Lower leg skin (tissue), 4 donors: ENCODE data around the gene PTPN20. TPM values are rescaled to one million over a fixed set of nuclear protein-coding genes. Genes with fewer than 3 reads are reported as not detected.
A peak's percentile ranks its signal among the peaks of the same experiment; 100 is the strongest.

Experiments used
- DNase-seq, 2 donors: peaks; one replicate each; pipeline ENCODE4 v3.0.0-alpha.2; 2019; ENCODE audit warnings: low spot score in 2 of 2
- H3K4me3 ChIP-seq: fragments of 200-600 bp; sonication (generic); 2 replicates; pipeline ENCODE4 v1.5.1; 2017; ENCODE audit warnings: mild to moderate bottlenecking, low read depth; ENCODE audit not compliant: poor library complexity, severe bottlenecking
- CTCF ChIP-seq, 3 donors: fragments of 450-650 bp; IDR thresholded peaks; one replicate each; pipeline ENCODE4 v1.5.1; 2016; ENCODE audit warnings: antibody characterized with exemption in 3 of 3, mild to moderate bottlenecking in 3 of 3, moderate library complexity in 2 of 3
- POLR2A ChIP-seq, 2 donors: fragments of 450-650 bp; IDR thresholded peaks; one replicate each; pipeline ENCODE4 v1.6.1; 2016 to 2017; ENCODE audit warnings: antibody characterized with exemption in 2 of 2, mild to moderate bottlenecking in 1 of 2, moderate library complexity in 1 of 2
- WGBS, 2 donors: methylation state at CpG; one replicate each; pipeline ENCODE4 v1.1.5; 2018; 5-methylcytosine and 5-hydroxymethylcytosine counted together
- intact Hi-C: fragments of 100-400 bp; cut with DNase I; formaldehyde crosslinking; loops from one replicate; pipeline ENCODE4 v1.15.0; 2023; ENCODE audit warnings: low total_unique reads
- total RNA-seq, 4 donors: library from RNA; depleted of rRNA; stranded (reverse); fragments of >200 nt; gene quantifications; one replicate each; pipeline ENCODE4 v1.1.0, GENCODE V29; 2016

PTPN20 gene
- total RNA-seq, 4 donors from 2014 or later = 2.2 to 6.9 (median 6.0) TPM

- H3K4me3 ChIP-seq = no peak overlapping the region
- intact Hi-C loops = no loop called here
- DNase-seq = no peak
- TF ChIP-seq POLR2A (IDR thresholded peaks at IDR 0.05) (no peak), CTCF (IDR thresholded peaks at IDR 0.05) (no peak)
- 65 to 71% methylated on average over 7 of the region's 7 CpGs for WGBS, 2 donors
These were observed 98.1 kb downstream of the PTPN20 start for GRCh38 chr10:47009215-47009838.

GRCh38 chr10:47010036-47010435 is 98.8 kb downstream of the PTPN20 start:
- intact Hi-C loops = no loop called here
- 94% methylated on average over 3 of the region's 3 CpGs for WGBS, 2 donors
- TF ChIP-seq CTCF (IDR thresholded peaks at IDR 0.05) (no peak), POLR2A (IDR thresholded peaks at IDR 0.05) (no peak)
- H3K4me3 ChIP-seq = no peak overlapping the region
- DNase-seq = no peak

DNA sequence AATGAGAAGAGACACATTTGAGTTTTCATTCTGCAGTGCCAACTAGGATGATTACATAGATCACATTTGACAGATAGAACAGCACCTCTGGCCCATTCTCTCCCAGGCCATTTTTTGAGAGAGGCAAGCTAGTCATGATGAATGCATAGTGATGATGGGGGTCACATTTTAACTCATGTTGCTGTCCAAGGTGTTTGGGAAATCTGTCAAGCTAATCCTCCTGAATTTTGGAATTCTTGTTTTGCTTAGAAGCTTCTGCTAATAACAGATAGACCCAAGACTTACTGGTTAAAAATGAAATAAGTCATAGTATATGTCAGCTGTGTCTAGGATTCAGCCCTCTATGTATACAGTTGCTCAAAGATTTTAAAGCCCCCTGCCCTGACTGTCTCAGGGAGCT is 101.0 kb downstream of the PTPN20 start:
- no peak for DNase-seq
- no peak for TF ChIP-seq CTCF (IDR thresholded peaks at IDR 0.05)
- TF ChIP-seq POLR2A (IDR thresholded peaks at IDR 0.05) = no peak
- intact Hi-C loops = no loop called here
- no peak overlapping the region for H3K4me3 ChIP-seq

DNA sequence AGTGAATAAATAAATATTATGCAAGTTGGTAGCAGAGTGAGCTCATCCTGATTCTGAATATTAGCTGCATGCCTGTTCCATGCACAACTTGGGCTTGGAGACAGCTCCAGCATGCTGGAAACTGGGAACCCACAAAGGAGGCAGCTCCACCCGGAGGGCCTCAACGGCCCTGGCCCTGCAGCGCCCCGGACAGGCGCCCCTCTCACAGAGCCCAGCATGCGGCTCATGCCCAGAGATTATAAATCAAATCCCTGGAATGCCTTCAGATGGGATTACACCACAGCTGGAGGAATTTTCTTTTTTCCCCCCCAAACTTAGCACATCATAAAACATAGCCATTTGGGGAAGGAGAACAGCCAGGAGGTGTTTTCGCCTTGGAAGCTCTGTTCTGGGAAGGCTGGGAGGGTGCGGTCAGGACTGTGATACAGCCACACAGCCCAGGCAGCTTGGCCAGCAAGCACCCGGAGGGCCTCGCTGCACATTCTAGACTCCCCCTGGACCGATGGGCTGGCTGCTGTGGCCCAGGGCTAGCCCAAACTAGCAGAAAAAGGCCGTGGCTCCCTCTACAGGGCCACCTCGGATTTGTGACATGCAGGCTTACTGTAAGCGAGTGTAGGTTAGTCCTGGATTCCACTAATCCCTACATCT is 102.4 kb downstream of the PTPN20 start:
- H3K4me3 ChIP-seq = no peak overlapping the region
- TF ChIP-seq CTCF (IDR thresholded peaks at IDR 0.05) (no peak), POLR2A (IDR thresholded peaks at IDR 0.05) (no peak)
- WGBS, 2 donors = 36 to 47% methylated on average over 13 to 14 of the region's 14 CpGs
- DNase-seq = peak in 1 of 2 donors; percentile 91
- intact Hi-C loops = no loop called here

DNA sequence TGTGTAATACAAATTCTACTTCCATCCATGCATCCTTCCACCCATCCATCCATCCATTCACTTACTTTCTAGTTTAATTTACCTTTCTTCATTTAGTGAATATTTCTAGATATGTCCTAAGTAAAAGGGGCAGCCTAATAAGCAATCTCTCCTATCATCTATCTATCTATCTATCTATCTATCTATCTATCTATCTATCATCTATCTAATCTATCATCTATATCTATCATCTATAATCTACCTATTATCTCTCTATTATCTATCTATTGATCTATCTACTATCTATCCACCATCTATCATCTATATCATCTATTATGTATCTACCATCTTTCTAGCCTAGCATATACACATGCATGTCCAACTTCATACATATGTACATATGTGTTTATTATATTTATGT is 104.2 kb downstream of the PTPN20 start:
- no peak for DNase-seq
- no peak overlapping the region for H3K4me3 ChIP-seq
- intact Hi-C loops = no loop called here
- TF ChIP-seq POLR2A (IDR thresholded peaks at IDR 0.05) (no peak), CTCF (IDR thresholded peaks at IDR 0.05) (no peak)

GRCh38 chr10:47016564-47016963 is 105.3 kb downstream of the PTPN20 start:
- TF ChIP-seq CTCF (IDR thresholded peaks at IDR 0.05) (no peak), POLR2A (IDR thresholded peaks at IDR 0.05) (no peak)
- 91 to 93% methylated on average over 8 of the region's 8 CpGs for WGBS, 2 donors
- DNase-seq = no peak
- intact Hi-C loops = no loop called here
- no peak overlapping the region for H3K4me3 ChIP-seq
